ENCODE results near the gene ATP9A.

The ATP9A gene

GRCh38 chr20:51635680-51636079 is 132.5 kb downstream of the ATP9A start:
- no peak overlapping the region for H3K27ac ChIP-seq
- no peak for TF ChIP-seq CTCF (conservative IDR thresholded peaks at IDR 0.05)

GRCh38 chr20:51634877-51635276 is 133.3 kb downstream of the ATP9A start:
- no peak overlapping the region for H3K27ac ChIP-seq

GRCh38 chr20:51634257-51634656 is 133.9 kb downstream of the ATP9A start:
- H3K27ac ChIP-seq: no peak overlapping the region
- no peak for TF ChIP-seq CTCF (conservative IDR thresholded peaks at IDR 0.05)

More at GRCh38 chr20:51634877-51635276, 133.3 kb downstream of the ATP9A start:
- no peak for TF ChIP-seq CTCF (conservative IDR thresholded peaks at IDR 0.05)

GRCh38 chr20:51633430-51633829 is 134.8 kb downstream of the ATP9A start:
- no peak for TF ChIP-seq CTCF (conservative IDR thresholded peaks at IDR 0.05)

GRCh38 chr20:51631953-51632352 is 136.2 kb downstream of the ATP9A start:
- TF ChIP-seq CTCF (conservative IDR thresholded peaks at IDR 0.05): no peak
- H3K27ac ChIP-seq: no peak overlapping the region

More at GRCh38 chr20:51633430-51633829, 134.8 kb downstream of the ATP9A start:
- no peak overlapping the region for H3K27ac ChIP-seq

GRCh38 chr20:51631011-51631950 is 136.9 kb downstream of the ATP9A start:
- no peak overlapping the region for H3K27ac ChIP-seq
- TF ChIP-seq CTCF (conservative IDR thresholded peaks at IDR 0.05): no peak

GRCh38 chr20:51629399-51630058 is 138.7 kb downstream of the ATP9A start:
- TF ChIP-seq CTCF (conservative IDR thresholded peaks at IDR 0.05): no peak
- H3K27ac ChIP-seq: no peak overlapping the region

All from VCaP (cell line).